NCI-H345 treated with DMSO at 0.1 percent for 48 hours (cell line): Measurements from ENCODE around the gene DICER1.
A peak's percentile ranks its signal among the peaks of the same experiment; 100 is the strongest.

Experiments
- DNase-seq: peaks from one replicate; lab custom pipeline; 2025; ENCODE audit not compliant: unreplicated experiment; lab: John Stamatoyannopoulos, UW

The DICER1 gene

GRCh38 chr14:95063391-95063790, 93.9 kb downstream of the DICER1 start:
- no peak for DNase-seq

- DNase-seq: no peak
These were observed 94.4 kb downstream of the DICER1 start for GRCh38 chr14:95062946-95063345.

- DNase-seq: no peak
These were observed 95.1 kb downstream of the DICER1 start for GRCh38 chr14:95062220-95062619.

- DNase-seq: no peak
These were observed 95.8 kb downstream of the DICER1 start for GRCh38 chr14:95061317-95062093.

GRCh38 chr14:95059126-95059525, 98.2 kb downstream of the DICER1 start:
- DNase-seq: no peak

- DNase-seq: no peak
These were observed 98.8 kb downstream of the DICER1 start for GRCh38 chr14:95058491-95058890.

GRCh38 chr14:95057851-95058250, 99.5 kb downstream of the DICER1 start:
- no peak for DNase-seq

- no peak for DNase-seq
These were observed 100.2 kb downstream of the DICER1 start for GRCh38 chr14:95057147-95057546.

- DNase-seq: peak; percentile 93
These were observed 100.9 kb downstream of the DICER1 start for GRCh38 chr14:95056476-95056875.

- no peak for DNase-seq
These were observed 102.0 kb downstream of the DICER1 start for GRCh38 chr14:95055318-95055717.

GRCh38 chr14:95054346-95055280, 102.7 kb downstream of the DICER1 start:
- DNase-seq: no peak

GRCh38 chr14:95052016-95052585, 105.2 kb downstream of the DICER1 start:
- DNase-seq: no peak

GRCh38 chr14:95049952-95050351, 107.4 kb downstream of the DICER1 start:
- no peak for DNase-seq

- DNase-seq: no peak
These were observed 108.5 kb downstream of the DICER1 start for GRCh38 chr14:95048771-95049312.

GRCh38 chr14:95047754-95048153, 109.6 kb downstream of the DICER1 start:
- no peak for DNase-seq

GRCh38 chr14:95046711-95047681, 110.3 kb downstream of the DICER1 start:
- DNase-seq: no peak

- DNase-seq: no peak
These were observed 111.4 kb downstream of the DICER1 start for GRCh38 chr14:95045836-95046430.

GRCh38 chr14:95045106-95045701, 112.1 kb downstream of the DICER1 start:
- no peak for DNase-seq

- peak; percentile 62 for DNase-seq
These were observed 112.7 kb downstream of the DICER1 start for GRCh38 chr14:95044463-95045105.
